Forelimb muscle (tissue), 1 donor: Measurements from ENCODE around the gene FAM162A. TPM values are rescaled to one million over a fixed set of nuclear protein-coding genes. Genes with fewer than 3 reads are reported as not detected.
A peak's percentile ranks its signal among the peaks of the same experiment; 100 is the strongest.
"Not testable (repeated sequence)": the region's sequence is repeated elsewhere in the genome, so short reads cannot be mapped to it uniquely, and the experiment has no call there.

Experiments used
- DNase-seq: peaks from one replicate; pipeline ENCODE4 v3.0.0-alpha.2; 2013; ENCODE audit warnings: low read depth
- polyA plus RNA-seq: library from polyadenylated mRNA; unstranded; fragments of 120-200 nt; gene quantifications from one replicate; pipeline ENCODE4 v1.2.1, GENCODE V29; 2013; ENCODE audit not compliant: insufficient read length

FAM162A gene
- polyA plus RNA-seq = 35.6 TPM

GRCh38 chr3:122383771-122384697 lies at the start of gene FAM162A:
FAM162A (plus strand) TSS chr3:122384182; CDS start chr3:122384266, 84 bp downstream.
- DNase-seq = peak; percentile 71

GRCh38 chr3:122342803-122343202 lies 41.2 kb upstream of the FAM162A start:
- no peak for DNase-seq

- DNase-seq = no peak
Measured at GRCh38 chr3:122343654-122344053, 40.3 kb upstream of the FAM162A start.

GRCh38 chr3:122349171-122349570 lies 34.8 kb upstream of the FAM162A start:
- DNase-seq = no peak

- DNase-seq = no peak
Measured at GRCh38 chr3:122350814-122351418, 33.1 kb upstream of the FAM162A start.

- DNase-seq = no peak
Measured at GRCh38 chr3:122351612-122352011, 32.4 kb upstream of the FAM162A start.

- DNase-seq = no peak
Measured at GRCh38 chr3:122353215-122353614, 30.8 kb upstream of the FAM162A start.

- no peak for DNase-seq
Measured at GRCh38 chr3:122353893-122354401, 30.0 kb upstream of the FAM162A start.

- DNase-seq = no peak
Measured at GRCh38 chr3:122355612-122356011, 28.4 kb upstream of the FAM162A start.

- DNase-seq = no peak
Measured at GRCh38 chr3:122356402-122356801, 27.6 kb upstream of the FAM162A start.

- DNase-seq = no peak
Measured at GRCh38 chr3:122357828-122358702, 25.9 kb upstream of the FAM162A start.

GRCh38 chr3:122358703-122359032 lies 25.3 kb upstream of the FAM162A start:
- no peak for DNase-seq

GRCh38 chr3:122362026-122362425 lies 22.0 kb upstream of the FAM162A start:
- no peak for DNase-seq

- DNase-seq = no peak
Measured at GRCh38 chr3:122364490-122364889, 19.5 kb upstream of the FAM162A start.

GRCh38 chr3:122365073-122365472 lies 18.9 kb upstream of the FAM162A start:
- no peak for DNase-seq

- DNase-seq = not testable (repeated sequence)
Measured at GRCh38 chr3:122365582-122366378, 18.2 kb upstream of the FAM162A start.

- DNase-seq = no peak
Measured at GRCh38 chr3:122366379-122366749, 17.6 kb upstream of the FAM162A start.

- no peak for DNase-seq
Measured at GRCh38 chr3:122374034-122374433, 9.9 kb upstream of the FAM162A start.

- DNase-seq = no peak
Measured at GRCh38 chr3:122377975-122378374, 6.0 kb upstream of the FAM162A start.

- peak; percentile 69 for DNase-seq
Measured at GRCh38 chr3:122382888-122383666, 905 bp upstream of the FAM162A start, which contains the start of gene MIX23. MIX23 (minus strand) TSS chr3:122383231; CDS start chr3:122383224, 7 bp downstream.
